OCI-LY7 (cell line): ENCODE results near the gene S1PR5. TPM values are rescaled to one million over a fixed set of nuclear protein-coding genes. Genes with fewer than 3 reads are reported as not detected.

Experiments used
- BruUV-seq: library from RNA; stranded (reverse); fragments of 400-500 nt; replicated peaks from 2 replicates; lab custom pipeline; 2021; lab: Mats Ljungman, UMichigan
- CTCF ChIA-PET: fragments of 300-600 bp; sonication (Branson Sonifier 250); formaldehyde crosslinking; loops from one replicate; lab custom pipeline; 2022; ENCODE audit warnings: antibody characterized with exemption; ENCODE audit not compliant: unreplicated experiment; lab: Charles Lee
- POLR2A ChIA-PET: fragments of 300-600 bp; sonication (Branson Sonifier 250); formaldehyde crosslinking; loops from one replicate; lab custom pipeline; 2022; ENCODE audit warnings: antibody characterized with exemption; lab: Charles Lee
- DNase-seq: peaks from one replicate; pipeline ENCODE4 v3.0.0-alpha.2; 2015; ENCODE audit warnings: low spot score
- H2AFZ ChIP-seq: fragments of 200-600 bp; sonication (generic), shearing (Covaris generic); 2 replicates; pipeline ENCODE4 v1.6.1; 2014; ENCODE audit warnings: mild to moderate bottlenecking, antibody characterized with exemption, low read length, moderate library complexity
- H3K27ac ChIP-seq: fragments of 200-600 bp; sonication (generic); 2 replicates; pipeline ENCODE4 v1.5.1; 2014; ENCODE audit warnings: mixed run types, low read depth, mild to moderate bottlenecking, moderate library complexity, low read length, inconsistent platforms; ENCODE audit not compliant: poor library complexity, severe bottlenecking
- H3K36me3 ChIP-seq: fragments of 200-600 bp; sonication (generic); 2 replicates; pipeline ENCODE4 v1.6.1; 2014; ENCODE audit warnings: mild to moderate bottlenecking, antibody characterized with exemption, low read length, moderate library complexity, mixed read lengths; ENCODE audit not compliant: insufficient read depth
- H3K4me1 ChIP-seq: fragments of 200-600 bp; sonication (generic); 2 replicates; pipeline ENCODE4 v1.5.1; 2014; ENCODE audit warnings: mild to moderate bottlenecking, low read length; ENCODE audit not compliant: insufficient read depth, poor library complexity, severe bottlenecking
- H3K4me2 ChIP-seq: fragments of 200-600 bp; sonication (generic); 2 replicates; pipeline ENCODE4 v1.6.1; 2014; ENCODE audit warnings: mild to moderate bottlenecking, low read length
- H3K4me3 ChIP-seq: fragments of 200-600 bp; sonication (generic); 2 replicates; pipeline ENCODE4 v1.5.1; 2014; ENCODE audit warnings: mild to moderate bottlenecking, low read depth, low read length; ENCODE audit not compliant: poor library complexity, severe bottlenecking
- H3K79me2 ChIP-seq: fragments of 200-600 bp; sonication (generic); 2 replicates; pipeline ENCODE4 v1.6.1; 2016; ENCODE audit warnings: low read depth, mild to moderate bottlenecking, low read length, moderate library complexity, mixed read lengths; ENCODE audit not compliant: insufficient read depth
- H3K9me2 ChIP-seq: fragments of 200-600 bp; sonication (generic); 2 replicates; pipeline ENCODE4 v1.6.1; 2016; ENCODE audit warnings: mild to moderate bottlenecking, low read length, mixed read lengths; ENCODE audit not compliant: insufficient read depth
- H3K9me3 ChIP-seq: fragments of 200-600 bp; sonication (generic); 2 replicates; pipeline ENCODE4 v1.6.1; 2014; ENCODE audit warnings: mild to moderate bottlenecking, mixed run types, low read length, mixed read lengths
- H4K20me1 ChIP-seq: fragments of 200-600 bp; sonication (generic); 2 replicates; pipeline ENCODE4 v1.6.1; 2014; ENCODE audit warnings: mild to moderate bottlenecking, antibody characterized with exemption, low read length, moderate library complexity, mixed read lengths; ENCODE audit not compliant: insufficient read depth
- CTCF ChIP-seq: fragments of 200-600 bp; sonication (generic); conservative IDR thresholded peaks from 2 replicates; pipeline ENCODE4 v1.5.1; 2014; ENCODE audit warnings: mild to moderate bottlenecking, antibody characterized with exemption, low read length, moderate library complexity, mixed read lengths
- EZH2phosphoT487 ChIP-seq: fragments of 200-600 bp; sonication (generic); IDR thresholded peaks from 2 replicates; pipeline ENCODE4 v1.6.1; 2018; ENCODE audit warnings: low read depth, borderline replicate concordance, mild to moderate bottlenecking, mixed run types, antibody characterized with exemption, low read length, moderate library complexity, mixed read lengths
- intact Hi-C: fragments of 100-400 bp; cut with micrococcal nuclease; formaldehyde crosslinking; loops from one replicate; pipeline ENCODE4 v1.10.0; 2022; ENCODE audit not compliant: unreplicated experiment
- total RNA-seq, 2 experiments: library from RNA; depleted of rRNA in 1 of 2; stranded (reverse); fragments of >200 nt in 1 of 2; shearing (Covaris generic) in 1 of 2; gene quantifications; 2 replicates each; pipeline ENCODE4 v1.2.3, GENCODE V29; 2014 to 2022

S1PR5 gene
- total RNA-seq, 2 experiments from 2014 or later, result not detected

GRCh38 chr19:10502524-10503001 is 14.7 kb downstream of the S1PR5 start:
- peak overlapping the region; percentile 86 for H3K4me3 ChIP-seq
- DNase-seq, result peak; percentile 96
- CTCF ChIA-PET, result no interaction called here
- H3K27ac ChIP-seq, result peak overlapping the region; percentile 75
- H3K4me2 ChIP-seq, result peak overlapping the region; percentile 85
- peak overlapping the region; percentile 84 for H2AFZ ChIP-seq
- intact Hi-C loops, result loop anchor here (1.0 to 5.0 kb wide), 2 partner anchors 67 to 95 kb away; no protein-coding TSS in a partner anchor
- peaks cover 32% of the 10 kb centered on the region for H3K36me3 ChIP-seq
- no peaks in the 10 kb centered on the region for H4K20me1 ChIP-seq
- H3K9me3 ChIP-seq, result no peaks in the 10 kb centered on the region
- peaks cover 17% of the 10 kb centered on the region for H3K4me1 ChIP-seq
- BruUV-seq, result no TSS peak
- H3K9me2 ChIP-seq, result no peaks in the 10 kb centered on the region
- H3K79me2 ChIP-seq, result peaks cover 46% of the 10 kb centered on the region
- no peak for TF ChIP-seq EZH2phosphoT487
- TF ChIP-seq CTCF, result 0 out of 2 replicates have a peak, but pooled peaks have one; percentile 5
- POLR2A ChIA-PET, result no interaction called here

DNA sequence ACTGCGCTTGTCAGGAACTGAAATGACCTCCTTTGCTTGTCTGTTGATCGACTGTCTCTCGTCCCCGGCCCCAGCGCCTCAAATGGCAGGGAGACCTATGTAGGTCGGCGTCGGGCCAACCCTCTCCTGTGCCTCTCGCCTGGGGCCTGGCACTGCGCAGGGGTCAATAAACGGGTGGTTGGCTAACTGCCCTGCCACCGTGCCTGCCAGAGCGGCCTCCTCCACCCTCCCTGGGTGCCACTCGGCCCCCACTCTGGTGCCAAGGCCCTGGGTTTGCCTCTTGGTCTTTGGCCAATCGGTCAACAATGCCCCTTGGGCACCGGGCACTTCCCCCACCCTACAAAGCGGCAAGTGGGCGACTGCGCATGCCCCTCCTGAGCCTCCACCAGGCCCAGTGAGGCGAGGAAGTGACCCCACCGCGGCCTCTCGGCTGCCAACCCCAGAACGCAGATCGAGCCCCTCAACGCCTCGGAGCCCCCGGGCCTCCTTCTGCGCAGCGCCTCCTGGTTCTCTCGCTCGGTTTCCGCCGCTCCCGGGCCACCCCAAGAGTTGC is 15.2 kb downstream of the S1PR5 start:
- BruUV-seq, result TSS peak; percentile 41
- intact Hi-C loops, result loop anchor here (1.0 to 5.0 kb wide), 2 partner anchors 67 to 95 kb away; no protein-coding TSS in a partner anchor
- peak; percentile 59 for DNase-seq
- H4K20me1 ChIP-seq, result no peaks in the 10 kb centered on the region
- H3K4me2 ChIP-seq, result peak overlapping the region; percentile 85
- POLR2A ChIA-PET, result no interaction called here
- peaks cover 51% of the 10 kb centered on the region for H3K79me2 ChIP-seq
- CTCF ChIA-PET, result no interaction called here
- H3K4me3 ChIP-seq, result peak overlapping the region; percentile 86
- TF ChIP-seq CTCF (no peak), EZH2phosphoT487 (no peak)
- no peaks in the 10 kb centered on the region for H3K9me3 ChIP-seq
- peak overlapping the region; percentile 16 for H2AFZ ChIP-seq
- no peaks in the 10 kb centered on the region for H3K9me2 ChIP-seq
- H3K4me1 ChIP-seq, result peaks cover 17% of the 10 kb centered on the region
- peaks cover 37% of the 10 kb centered on the region for H3K36me3 ChIP-seq
- H3K27ac ChIP-seq, result peak overlapping the region; percentile 75

GRCh38 chr19:10500247-10500592 is 17.0 kb downstream of the S1PR5 start:
- BruUV-seq, result TSS peak; percentile 31
- Histone ChIP-seq H4K20me1 (no peaks in the 10 kb centered on the region), H3K4me1 (peaks cover 17% of the 10 kb centered on the region), H3K9me2 (no peaks in the 10 kb centered on the region), H2AFZ (no peak overlapping the region), H3K4me2 (no peak overlapping the region), H3K79me2 (peaks cover 67% of the 10 kb centered on the region), H3K9me3 (no peaks in the 10 kb centered on the region), H3K27ac (no peak overlapping the region), H3K4me3 (no peak overlapping the region), H3K36me3 (peaks cover 56% of the 10 kb centered on the region)
- intact Hi-C loops, result loop anchor here (5.0 kb wide), 1 partner anchor 93 kb away; no protein-coding TSS in a partner anchor
- TF ChIP-seq EZH2phosphoT487 (no peak), CTCF (no peak)
- ChIA-PET POLR2A (interaction anchor here (0.6 to 1.1 kb wide), 2 partner anchors 11 to 53 kb away, joined by 3 read pairs; no protein-coding TSS in a partner anchor), CTCF (no interaction called here)
- DNase-seq, result no peak
